ENCODE measurements around the gene TSPAN11. TPM values are rescaled to one million over a fixed set of nuclear protein-coding genes. Genes with fewer than 3 reads are reported as not detected.

The TSPAN11 gene
- total and polyA plus RNA-seq, 10 donors = 0.26 to 4.1 (median 1.4) TPM

DNA sequence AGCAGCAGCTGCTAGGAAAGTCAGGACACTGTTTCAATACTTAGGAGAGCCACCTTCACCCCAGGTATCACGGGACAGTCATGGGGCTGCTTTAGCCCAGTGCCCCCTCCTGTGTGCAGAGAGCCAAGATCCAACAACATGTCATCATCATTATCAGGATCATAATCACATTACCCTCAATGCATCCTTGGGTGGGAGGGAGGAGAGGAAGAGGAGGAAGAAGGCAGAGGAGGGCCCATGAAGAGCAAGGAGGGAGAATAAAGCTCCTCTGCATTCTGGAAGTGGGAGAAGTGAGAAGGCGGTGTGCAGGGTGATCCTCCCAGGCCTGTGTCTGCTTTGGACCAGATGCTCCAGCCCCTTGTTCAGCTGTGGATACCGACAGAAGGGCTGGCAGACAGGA, 64.2 kb downstream of the TSPAN11 start:
- Histone ChIP-seq H3K27me3 (replicated peaks in 1 of 7) (no peaks in the 10 kb centered on the region), H3K27ac (no peak overlapping the region), H3K36me3 (no peaks in the 10 kb centered on the region), H3K4me3 (no peak overlapping the region), H3K9me3 (no peaks in the 10 kb centered on the region), H3K4me1 (peaks cover 0 to 28% (median 7%) of the 10 kb centered on the region in 6 donors)
- intact Hi-C loops (cut with DNase I; ENCODE audit: low total_unique reads) = no loop called here
- TF ChIP-seq, protein P1, sequence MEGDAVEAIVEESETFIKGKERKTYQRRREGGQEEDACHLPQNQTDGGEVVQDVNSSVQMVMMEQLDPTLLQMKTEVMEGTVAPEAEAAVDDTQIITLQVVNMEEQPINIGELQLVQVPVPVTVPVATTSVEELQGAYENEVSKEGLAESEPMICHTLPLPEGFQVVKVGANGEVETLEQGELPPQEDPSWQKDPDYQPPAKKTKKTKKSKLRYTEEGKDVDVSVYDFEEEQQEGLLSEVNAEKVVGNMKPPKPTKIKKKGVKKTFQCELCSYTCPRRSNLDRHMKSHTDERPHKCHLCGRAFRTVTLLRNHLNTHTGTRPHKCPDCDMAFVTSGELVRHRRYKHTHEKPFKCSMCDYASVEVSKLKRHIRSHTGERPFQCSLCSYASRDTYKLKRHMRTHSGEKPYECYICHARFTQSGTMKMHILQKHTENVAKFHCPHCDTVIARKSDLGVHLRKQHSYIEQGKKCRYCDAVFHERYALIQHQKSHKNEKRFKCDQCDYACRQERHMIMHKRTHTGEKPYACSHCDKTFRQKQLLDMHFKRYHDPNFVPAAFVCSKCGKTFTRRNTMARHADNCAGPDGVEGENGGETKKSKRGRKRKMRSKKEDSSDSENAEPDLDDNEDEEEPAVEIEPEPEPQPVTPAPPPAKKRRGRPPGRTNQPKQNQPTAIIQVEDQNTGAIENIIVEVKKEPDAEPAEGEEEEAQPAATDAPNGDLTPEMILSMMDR (IDR thresholded peaks at IDR 0.05 in 8 of 11, conservative IDR thresholded peaks at IDR 0.05 in 3 of 11) = no peak
- TF ChIP-seq POLR2A (IDR thresholded peaks at IDR 0.05) (no peak), POLR2AphosphoS5 (IDR thresholded peaks at IDR 0.05) (no peak)
- no peak for DNase-seq
- 86 to 96% (median 93%) methylated on average over 3 of the region's 3 CpGs for WGBS, 5 donors

DNA sequence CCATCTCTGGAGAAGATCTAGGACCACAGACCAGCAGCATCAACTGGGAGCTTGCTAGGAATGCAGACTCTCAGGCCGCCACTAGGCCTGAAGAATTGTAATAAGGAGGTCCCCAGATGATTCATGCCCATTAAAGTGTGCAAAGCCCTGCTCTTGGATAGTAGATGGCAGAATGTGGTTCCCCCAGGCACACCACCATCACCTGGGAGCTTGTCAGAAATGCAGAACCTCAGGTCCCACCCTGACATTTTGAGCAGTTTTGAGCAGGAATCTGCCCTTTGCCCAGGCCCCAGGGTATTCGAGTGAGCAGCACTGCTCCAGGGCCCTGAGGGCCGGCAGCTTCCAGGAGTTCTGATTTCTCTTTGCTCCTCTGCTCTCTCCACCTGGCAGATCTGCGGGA, 64.9 kb downstream of the TSPAN11 start:
- Histone ChIP-seq H3K36me3 (peaks cover 0 to under 1% (median 0%) of the 10 kb centered on the region in 6 donors), H3K9me3 (no peaks in the 10 kb centered on the region), H3K4me3 (no peak overlapping the region), H3K27me3 (replicated peaks in 1 of 7) (no peaks in the 10 kb centered on the region), H3K4me1 (peaks cover 0 to 28% (median 7%) of the 10 kb centered on the region in 6 donors), H3K27ac (no peak overlapping the region)
- TF ChIP-seq, protein P1 (IDR thresholded peaks at IDR 0.05 in 8 of 11, conservative IDR thresholded peaks at IDR 0.05 in 3 of 11) = no peak
- TF ChIP-seq POLR2AphosphoS5 (IDR thresholded peaks at IDR 0.05) = no peak
- no peak for TF ChIP-seq POLR2A (IDR thresholded peaks at IDR 0.05)
- 87 to 100% (median 93%) methylated on average over 1 to 4 of the region's 4 CpGs for WGBS, 5 donors
- intact Hi-C loops (cut with DNase I; ENCODE audit: low total_unique reads) = no loop called here
- no peak for DNase-seq

DNA sequence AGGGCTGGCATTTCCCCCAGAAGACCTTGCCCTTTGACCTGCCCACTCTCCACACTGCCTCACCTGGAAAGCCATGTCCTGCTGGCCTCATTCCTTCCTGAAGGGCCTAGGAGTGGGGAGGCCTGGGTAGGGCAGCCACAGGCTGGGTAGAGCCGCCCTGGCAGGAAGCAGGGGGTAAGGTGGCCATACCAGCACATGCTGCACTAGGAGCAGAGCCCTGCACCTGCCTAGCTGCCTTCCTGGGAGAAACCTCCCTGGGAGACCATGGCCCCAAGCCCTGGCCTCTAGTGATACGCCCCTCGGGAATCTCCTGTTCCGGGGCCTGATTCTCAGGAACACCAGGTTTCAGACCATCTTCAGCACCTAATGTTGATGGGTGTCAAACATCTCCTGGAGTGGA, 65.8 kb downstream of the TSPAN11 start:
- Histone ChIP-seq H3K27me3 (replicated peaks in 1 of 7) (no peaks in the 10 kb centered on the region), H3K9me3 (no peaks in the 10 kb centered on the region), H3K27ac (peak overlapping the region in 3 of 8 donors; percentile 14 to 33 (median 18)), H3K4me3 (no peak overlapping the region), H3K4me1 (peaks cover 0 to 28% (median 7%) of the 10 kb centered on the region in 6 donors), H3K36me3 (peaks cover 0 to 4% (median 0%) of the 10 kb centered on the region in 6 donors)
- intact Hi-C loops (cut with DNase I; ENCODE audit: low total_unique reads) = no loop called here
- DNase-seq = no peak
- 73 to 94% (median 80%) methylated on average over 4 of the region's 4 CpGs for WGBS, 5 donors
- TF ChIP-seq, protein P1 (IDR thresholded peaks at IDR 0.05 in 8 of 11, conservative IDR thresholded peaks at IDR 0.05 in 3 of 11) = no peak
- TF ChIP-seq POLR2A (IDR thresholded peaks at IDR 0.05) = no peak

DNA sequence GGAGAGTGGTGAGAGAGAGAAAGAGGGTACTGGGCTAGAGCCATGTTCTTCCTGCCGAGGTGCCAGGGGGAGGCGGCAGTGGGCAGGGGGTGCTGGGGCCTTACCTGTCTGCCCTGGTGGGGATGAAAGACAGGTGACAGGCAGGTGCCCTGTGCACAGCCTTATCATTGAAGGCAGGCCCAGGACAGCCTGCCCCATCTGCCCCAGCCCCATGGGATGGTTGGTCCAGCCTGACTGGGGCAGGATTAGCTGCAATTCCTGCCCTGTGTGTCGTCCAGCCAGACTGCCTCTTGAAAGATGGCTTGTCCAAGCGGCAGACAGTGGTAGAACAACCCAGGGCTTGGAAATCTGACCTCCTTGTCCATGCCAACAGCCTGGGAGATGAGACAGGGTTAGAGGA, 67.2 kb downstream of the TSPAN11 start:
- H3K9me3 ChIP-seq = no peaks in the 10 kb centered on the region
- H3K27ac ChIP-seq = peak overlapping the region in 2 of 8 donors; percentile 28 to 33
- TF ChIP-seq, protein P1 (IDR thresholded peaks at IDR 0.05 in 8 of 11, conservative IDR thresholded peaks at IDR 0.05 in 3 of 11) = no peak
- TF ChIP-seq POLR2AphosphoS5 (IDR thresholded peaks at IDR 0.05) = no peak
- no peak for TF ChIP-seq POLR2A (IDR thresholded peaks at IDR 0.05)
- peaks cover 0 to 26% (median 5%) of the 10 kb centered on the region in 6 donors for H3K4me1 ChIP-seq
- peaks cover 0 to 10% (median 0%) of the 10 kb centered on the region in 6 donors for H3K36me3 ChIP-seq
- intact Hi-C loops (cut with DNase I; ENCODE audit: low total_unique reads) = no loop called here
- H3K4me3 ChIP-seq = no peak overlapping the region
- no peak for DNase-seq
- WGBS, 5 donors = 79 to 96% (median 87%) methylated on average over 4 of the region's 4 CpGs
- no peaks in the 10 kb centered on the region for H3K27me3 ChIP-seq (replicated peaks in 1 of 7)

Data from spleen (tissue), 11 donors.